GM19467 (cell line): ENCODE results near the gene XPO1.

ENCODE experiments used
- ATAC-seq: cut with Tn5 transposase; IDR thresholded peaks from one replicate; pipeline ENCODE4 v1.9.1; 2021; ENCODE audit warnings: mild to moderate bottlenecking, moderate library complexity; ENCODE audit not compliant: unreplicated experiment

Gene XPO1

DNA sequence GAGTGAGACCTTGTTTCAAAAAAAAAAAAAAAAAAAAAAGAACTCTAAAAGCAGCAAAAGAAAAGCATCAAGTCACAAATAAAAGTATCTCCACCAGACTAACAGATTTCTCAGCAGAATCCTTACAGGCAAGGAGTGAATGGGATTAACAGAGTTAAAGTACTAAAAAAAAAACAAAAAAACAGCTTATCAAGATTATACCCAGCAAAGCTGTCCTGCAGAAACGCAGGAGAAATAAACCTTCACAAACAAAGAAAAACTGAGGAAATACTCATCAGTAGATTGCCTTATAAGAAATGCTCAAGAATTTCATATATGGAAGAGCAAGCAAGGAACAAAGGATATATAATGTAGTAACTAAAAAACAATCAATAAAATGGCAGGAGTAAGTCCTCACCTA, 102.9 kb downstream of the XPO1 start:
- no peak for ATAC-seq

GRCh38 chr2:61434314-61434713, 103.8 kb downstream of the XPO1 start:
- ATAC-seq, result no peak

GRCh38 chr2:61433606-61434005, 104.5 kb downstream of the XPO1 start:
- ATAC-seq, result no peak

DNA sequence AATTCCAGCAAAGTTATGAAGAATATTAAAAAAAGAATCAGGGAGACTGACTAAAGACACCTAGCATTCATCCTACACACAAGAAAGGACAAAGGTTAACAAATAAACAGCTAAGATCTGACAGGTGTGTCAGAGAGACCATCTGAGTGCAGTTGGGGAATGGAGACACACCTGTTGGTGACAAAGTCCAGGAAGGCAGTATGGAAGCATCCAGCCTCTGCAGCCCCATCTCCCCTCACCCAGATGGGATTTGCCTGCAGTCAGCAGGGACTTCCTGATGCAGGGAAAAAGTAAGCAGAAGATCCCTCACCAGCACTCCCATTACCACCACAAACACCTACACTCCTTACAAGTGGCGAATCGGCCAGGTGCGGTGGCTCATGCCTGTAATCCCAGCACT, 105.2 kb downstream of the XPO1 start:
- no peak for ATAC-seq

- ATAC-seq, result no peak
These were observed 106.8 kb downstream of the XPO1 start for GRCh38 chr2:61431345-61431744.
